ENCODE results near the gene ZNF771.

GRCh38 chr16:30421010-30421409, 13.6 kb downstream of the ZNF771 start:
- TF ChIP-seq, protein P1, sequence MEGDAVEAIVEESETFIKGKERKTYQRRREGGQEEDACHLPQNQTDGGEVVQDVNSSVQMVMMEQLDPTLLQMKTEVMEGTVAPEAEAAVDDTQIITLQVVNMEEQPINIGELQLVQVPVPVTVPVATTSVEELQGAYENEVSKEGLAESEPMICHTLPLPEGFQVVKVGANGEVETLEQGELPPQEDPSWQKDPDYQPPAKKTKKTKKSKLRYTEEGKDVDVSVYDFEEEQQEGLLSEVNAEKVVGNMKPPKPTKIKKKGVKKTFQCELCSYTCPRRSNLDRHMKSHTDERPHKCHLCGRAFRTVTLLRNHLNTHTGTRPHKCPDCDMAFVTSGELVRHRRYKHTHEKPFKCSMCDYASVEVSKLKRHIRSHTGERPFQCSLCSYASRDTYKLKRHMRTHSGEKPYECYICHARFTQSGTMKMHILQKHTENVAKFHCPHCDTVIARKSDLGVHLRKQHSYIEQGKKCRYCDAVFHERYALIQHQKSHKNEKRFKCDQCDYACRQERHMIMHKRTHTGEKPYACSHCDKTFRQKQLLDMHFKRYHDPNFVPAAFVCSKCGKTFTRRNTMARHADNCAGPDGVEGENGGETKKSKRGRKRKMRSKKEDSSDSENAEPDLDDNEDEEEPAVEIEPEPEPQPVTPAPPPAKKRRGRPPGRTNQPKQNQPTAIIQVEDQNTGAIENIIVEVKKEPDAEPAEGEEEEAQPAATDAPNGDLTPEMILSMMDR (IDR thresholded peaks at IDR 0.05), result no peak
- TF ChIP-seq POLR2A (IDR thresholded peaks at IDR 0.05), result no peak
- no peak for TF ChIP-seq POLR2AphosphoS5 (IDR thresholded peaks at IDR 0.05)
